ENCODE results near the gene MARCHF10.

Gene MARCHF10

GRCh38 chr17:62681061-62681938 lies 126.8 kb downstream of the MARCHF10 start:
- no peak overlapping the region for H3K4me3 ChIP-seq (ENCODE audit: insufficient read depth, low read depth, low read length, poor library complexity, severe bottlenecking)
- H3K4me1 ChIP-seq (ENCODE audit: control insufficient read depth, insufficient read depth, low read length, poor library complexity, severe bottlenecking) = no peaks in the 10 kb centered on the region
- H3K27ac ChIP-seq (ENCODE audit: insufficient read depth, low read length, poor library complexity, severe bottlenecking) = no peak overlapping the region
- DNase-seq = no peak
- H3K27me3 ChIP-seq (replicated peaks; ENCODE audit: control insufficient read depth, insufficient read depth, low read length, poor library complexity, severe bottlenecking) = no peaks in the 10 kb centered on the region
- H3K36me3 ChIP-seq (ENCODE audit: control insufficient read depth, insufficient read depth, low read length) = no peaks in the 10 kb centered on the region
- H3K9me3 ChIP-seq (ENCODE audit: control insufficient read depth, low read length) = no peaks in the 10 kb centered on the region

GRCh38 chr17:62680541-62681052 lies 127.5 kb downstream of the MARCHF10 start:
- H3K9me3 ChIP-seq (ENCODE audit: control insufficient read depth, low read length) = no peaks in the 10 kb centered on the region
- H3K4me1 ChIP-seq (ENCODE audit: control insufficient read depth, insufficient read depth, low read length, poor library complexity, severe bottlenecking) = no peaks in the 10 kb centered on the region
- no peak for DNase-seq
- H3K4me3 ChIP-seq (ENCODE audit: insufficient read depth, low read depth, low read length, poor library complexity, severe bottlenecking) = no peak overlapping the region
- H3K27me3 ChIP-seq (replicated peaks; ENCODE audit: control insufficient read depth, insufficient read depth, low read length, poor library complexity, severe bottlenecking) = no peaks in the 10 kb centered on the region
- no peaks in the 10 kb centered on the region for H3K36me3 ChIP-seq (ENCODE audit: control insufficient read depth, insufficient read depth, low read length)
- no peak overlapping the region for H3K27ac ChIP-seq (ENCODE audit: insufficient read depth, low read length, poor library complexity, severe bottlenecking)

DNA sequence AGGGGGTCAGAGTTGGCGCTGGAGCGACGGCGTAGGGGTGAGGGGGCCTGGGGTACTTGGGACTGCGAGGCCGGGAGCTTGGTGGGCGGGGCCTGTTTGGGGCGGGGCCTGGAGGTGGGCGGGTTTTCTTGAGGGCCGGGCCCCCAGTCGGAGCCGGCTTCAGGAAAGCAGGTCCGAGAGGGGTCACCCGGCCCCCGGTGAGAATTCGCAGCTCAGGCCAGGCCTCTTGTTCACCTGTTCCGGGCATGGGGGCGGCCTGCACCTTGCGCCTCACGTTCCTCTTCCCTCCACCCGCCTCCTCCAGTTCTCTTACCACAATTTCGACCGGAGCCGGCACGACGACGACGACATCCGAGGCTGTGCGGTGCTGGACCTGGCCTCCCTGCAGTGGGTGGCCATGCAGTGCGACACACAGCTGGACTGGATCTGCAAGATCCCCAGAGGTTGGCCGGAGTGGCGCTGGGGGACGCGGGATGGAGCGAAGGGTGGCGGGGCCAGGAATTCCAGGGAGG lies 128.2 kb downstream of the MARCHF10 start:
- no peaks in the 10 kb centered on the region for H3K36me3 ChIP-seq (ENCODE audit: control insufficient read depth, insufficient read depth, low read length)

GRCh38 chr17:62678214-62678919 lies 129.7 kb downstream of the MARCHF10 start:
- Histone ChIP-seq H3K36me3 (ENCODE audit: control insufficient read depth, insufficient read depth, low read length) (no peaks in the 10 kb centered on the region), H3K4me3 (ENCODE audit: insufficient read depth, low read depth, low read length, poor library complexity, severe bottlenecking) (no peak overlapping the region), H3K4me1 (ENCODE audit: control insufficient read depth, insufficient read depth, low read length, poor library complexity, severe bottlenecking) (no peaks in the 10 kb centered on the region), H3K9me3 (ENCODE audit: control insufficient read depth, low read length) (no peaks in the 10 kb centered on the region), H3K27me3 (replicated peaks; ENCODE audit: control insufficient read depth, insufficient read depth, low read length, poor library complexity, severe bottlenecking) (no peaks in the 10 kb centered on the region), H3K27ac (ENCODE audit: insufficient read depth, low read length, poor library complexity, severe bottlenecking) (no peak overlapping the region)
- DNase-seq = no peak

More for the DNA sequence above, 128.2 kb downstream of the MARCHF10 start:
- no peak for DNase-seq
- Histone ChIP-seq H3K27ac (ENCODE audit: insufficient read depth, low read length, poor library complexity, severe bottlenecking) (no peak overlapping the region), H3K9me3 (ENCODE audit: control insufficient read depth, low read length) (no peaks in the 10 kb centered on the region), H3K4me1 (ENCODE audit: control insufficient read depth, insufficient read depth, low read length, poor library complexity, severe bottlenecking) (no peaks in the 10 kb centered on the region), H3K27me3 (replicated peaks; ENCODE audit: control insufficient read depth, insufficient read depth, low read length, poor library complexity, severe bottlenecking) (no peaks in the 10 kb centered on the region), H3K4me3 (ENCODE audit: insufficient read depth, low read depth, low read length, poor library complexity, severe bottlenecking) (no peak overlapping the region)

- DNase-seq = no peak
- Histone ChIP-seq H3K27ac (ENCODE audit: insufficient read depth, low read length, poor library complexity, severe bottlenecking) (no peak overlapping the region), H3K36me3 (ENCODE audit: control insufficient read depth, insufficient read depth, low read length) (no peaks in the 10 kb centered on the region), H3K4me1 (ENCODE audit: control insufficient read depth, insufficient read depth, low read length, poor library complexity, severe bottlenecking) (no peaks in the 10 kb centered on the region), H3K27me3 (replicated peaks; ENCODE audit: control insufficient read depth, insufficient read depth, low read length, poor library complexity, severe bottlenecking) (no peaks in the 10 kb centered on the region), H3K4me3 (ENCODE audit: insufficient read depth, low read depth, low read length, poor library complexity, severe bottlenecking) (no peak overlapping the region), H3K9me3 (ENCODE audit: control insufficient read depth, low read length) (no peaks in the 10 kb centered on the region)
Measured at GRCh38 chr17:62676952-62677596, 131.0 kb downstream of the MARCHF10 start.

DNA sequence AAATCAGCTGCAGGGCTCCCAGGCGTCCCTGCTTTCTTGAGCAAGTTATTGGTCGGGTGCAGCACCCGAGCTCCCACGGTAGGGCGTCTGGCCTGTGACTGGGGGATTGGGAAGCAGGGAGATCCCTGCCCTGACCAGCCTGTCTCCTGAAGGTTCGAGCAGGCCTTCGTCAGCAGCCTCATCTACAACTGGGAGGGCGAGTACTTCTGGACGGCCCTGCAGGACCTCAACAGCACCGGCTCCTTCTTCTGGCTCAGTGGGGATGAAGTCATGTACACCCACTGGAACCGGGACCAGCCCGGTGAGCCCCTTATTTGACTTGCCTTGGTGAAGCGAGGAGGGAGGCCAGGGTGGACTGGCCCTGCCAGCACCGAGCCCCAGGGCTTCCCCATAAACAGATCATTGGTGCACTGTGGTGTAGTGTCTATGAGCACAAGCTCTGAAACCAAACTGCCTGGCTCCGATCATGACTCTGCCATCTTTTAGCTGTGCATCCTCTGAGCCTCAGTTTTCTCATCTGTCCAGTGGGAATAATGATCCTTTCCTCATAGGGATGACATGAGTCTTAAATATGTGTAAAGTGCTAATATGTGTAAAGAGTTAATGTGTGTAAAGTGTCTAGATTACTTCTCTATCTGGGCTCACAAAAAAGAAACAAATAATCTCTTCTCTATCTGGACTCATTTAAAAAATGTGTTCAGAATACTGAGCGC lies 131.7 kb downstream of the MARCHF10 start:
- no peaks in the 10 kb centered on the region for H3K27me3 ChIP-seq (replicated peaks; ENCODE audit: control insufficient read depth, insufficient read depth, low read length, poor library complexity, severe bottlenecking)
- H3K27ac ChIP-seq (ENCODE audit: insufficient read depth, low read length, poor library complexity, severe bottlenecking) = no peak overlapping the region
- no peak for DNase-seq
- no peaks in the 10 kb centered on the region for H3K36me3 ChIP-seq (ENCODE audit: control insufficient read depth, insufficient read depth, low read length)
- H3K4me1 ChIP-seq (ENCODE audit: control insufficient read depth, insufficient read depth, low read length, poor library complexity, severe bottlenecking) = no peaks in the 10 kb centered on the region
- no peaks in the 10 kb centered on the region for H3K9me3 ChIP-seq (ENCODE audit: control insufficient read depth, low read length)
- H3K4me3 ChIP-seq (ENCODE audit: insufficient read depth, low read depth, low read length, poor library complexity, severe bottlenecking) = no peak overlapping the region

- Histone ChIP-seq H3K36me3 (ENCODE audit: control insufficient read depth, insufficient read depth, low read length) (no peaks in the 10 kb centered on the region), H3K27me3 (replicated peaks; ENCODE audit: control insufficient read depth, insufficient read depth, low read length, poor library complexity, severe bottlenecking) (no peaks in the 10 kb centered on the region), H3K4me3 (ENCODE audit: insufficient read depth, low read depth, low read length, poor library complexity, severe bottlenecking) (no peak overlapping the region), H3K9me3 (ENCODE audit: control insufficient read depth, low read length) (no peaks in the 10 kb centered on the region), H3K4me1 (ENCODE audit: control insufficient read depth, insufficient read depth, low read length, poor library complexity, severe bottlenecking) (no peaks in the 10 kb centered on the region), H3K27ac (ENCODE audit: insufficient read depth, low read length, poor library complexity, severe bottlenecking) (no peak overlapping the region)
- no peak for DNase-seq
Measured at GRCh38 chr17:62675701-62676100, 132.4 kb downstream of the MARCHF10 start.

DNA sequence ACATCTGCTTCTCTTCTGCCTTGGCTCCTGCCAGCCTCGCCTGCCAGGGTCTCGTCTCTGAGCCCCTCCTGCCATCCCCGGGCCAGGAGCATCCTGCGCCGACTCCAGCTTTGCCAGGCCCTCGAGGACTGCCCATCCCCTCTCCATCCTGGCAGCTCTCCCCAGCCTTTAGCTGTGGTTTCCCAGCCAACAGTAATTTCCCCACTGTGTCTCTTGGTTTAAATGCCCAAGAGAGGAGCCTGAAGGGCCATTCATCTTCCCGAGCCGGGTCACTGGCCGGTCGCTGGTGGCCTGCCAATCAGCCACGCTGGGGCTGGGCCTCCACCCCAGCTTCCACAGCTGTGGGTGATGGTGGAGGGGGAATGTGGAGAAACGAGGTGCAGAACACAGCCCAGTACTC lies 132.9 kb downstream of the MARCHF10 start:
- no peak for DNase-seq
- no peaks in the 10 kb centered on the region for H3K27me3 ChIP-seq (replicated peaks; ENCODE audit: control insufficient read depth, insufficient read depth, low read length, poor library complexity, severe bottlenecking)

DNA sequence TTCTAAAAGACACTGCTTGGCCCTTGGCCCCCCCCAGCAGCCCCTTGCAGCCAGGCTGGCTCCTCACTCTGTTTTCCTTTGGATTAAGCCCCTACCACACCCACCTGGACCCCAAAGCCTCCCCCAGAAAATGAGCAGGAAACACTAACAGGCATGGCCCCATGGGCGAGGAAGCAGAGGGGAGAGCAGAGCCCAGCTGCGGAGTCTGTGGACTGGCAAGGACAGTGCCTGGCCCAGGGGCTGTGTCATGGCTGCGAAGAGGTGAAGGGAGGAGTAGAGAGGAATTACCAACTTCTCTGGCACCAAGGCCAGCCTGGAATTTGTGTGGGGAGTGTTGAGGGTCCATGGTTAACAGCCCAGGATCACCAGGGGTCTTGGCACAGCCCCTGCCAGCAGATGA lies 133.3 kb downstream of the MARCHF10 start:
- no peak overlapping the region for H3K27ac ChIP-seq (ENCODE audit: insufficient read depth, low read length, poor library complexity, severe bottlenecking)
- H3K4me3 ChIP-seq (ENCODE audit: insufficient read depth, low read depth, low read length, poor library complexity, severe bottlenecking) = no peak overlapping the region
- H3K9me3 ChIP-seq (ENCODE audit: control insufficient read depth, low read length) = no peaks in the 10 kb centered on the region
- DNase-seq = no peak
- H3K4me1 ChIP-seq (ENCODE audit: control insufficient read depth, insufficient read depth, low read length, poor library complexity, severe bottlenecking) = no peaks in the 10 kb centered on the region
- no peaks in the 10 kb centered on the region for H3K36me3 ChIP-seq (ENCODE audit: control insufficient read depth, insufficient read depth, low read length)
- no peaks in the 10 kb centered on the region for H3K27me3 ChIP-seq (replicated peaks; ENCODE audit: control insufficient read depth, insufficient read depth, low read length, poor library complexity, severe bottlenecking)

More for the DNA sequence above, 132.9 kb downstream of the MARCHF10 start:
- Histone ChIP-seq H3K36me3 (ENCODE audit: control insufficient read depth, insufficient read depth, low read length) (no peaks in the 10 kb centered on the region), H3K4me3 (ENCODE audit: insufficient read depth, low read depth, low read length, poor library complexity, severe bottlenecking) (no peak overlapping the region), H3K27ac (ENCODE audit: insufficient read depth, low read length, poor library complexity, severe bottlenecking) (no peak overlapping the region), H3K9me3 (ENCODE audit: control insufficient read depth, low read length) (no peaks in the 10 kb centered on the region), H3K4me1 (ENCODE audit: control insufficient read depth, insufficient read depth, low read length, poor library complexity, severe bottlenecking) (no peaks in the 10 kb centered on the region)

All from effector memory CD4-positive, alpha-beta T cell (primary cell).